Measurements from ENCODE around the gene KCTD16. TPM values are rescaled to one million over a fixed set of nuclear protein-coding genes. Genes with fewer than 3 reads are reported as not detected.

KCTD16 gene
- polyA plus RNA-seq, 4 donors: under 0.01 to 1.8 (median 0.10) TPM

GRCh38 chr5:144481861-144482260 lies 311.2 kb downstream of the KCTD16 start:
- DNase-seq (no peak), FAIRE-seq (no peak)
- Histone ChIP-seq H3K36me3 (ENCODE audit: control insufficient read depth in 3 of 3, insufficient read depth in 2 of 3, low read depth in 1 of 3, low read length in 3 of 3) (no peaks in the 10 kb centered on the region), H3K9me3 (ENCODE audit: control insufficient read depth in 2 of 2, insufficient read depth in 1 of 2, low read depth in 1 of 2, low read length in 1 of 2) (no peaks in the 10 kb centered on the region), H3K4me3 (ENCODE audit: low read depth in 1 of 3, low read length in 3 of 3) (no peak overlapping the region), H3K27ac (ENCODE audit: low read depth in 1 of 3, low read length in 2 of 3) (no peak overlapping the region), H3K4me1 (ENCODE audit: control insufficient read depth in 3 of 3, insufficient read depth in 2 of 3, low read depth in 1 of 3, low read length in 2 of 3) (no peaks in the 10 kb centered on the region), H3K27me3 (ENCODE audit: control insufficient read depth in 3 of 3, insufficient read depth in 3 of 3, low read length in 3 of 3) (no peaks in the 10 kb centered on the region)

GRCh38 chr5:144484124-144484897 lies 313.6 kb downstream of the KCTD16 start:
- H3K36me3 ChIP-seq (ENCODE audit: control insufficient read depth in 3 of 3, insufficient read depth in 2 of 3, low read depth in 1 of 3, low read length in 3 of 3): no peaks in the 10 kb centered on the region
- WGBS, 3 donors: 72 to 81% (median 74%) methylated on average over 9 of the region's 9 CpGs
- H3K27ac ChIP-seq (ENCODE audit: low read depth in 1 of 3, low read length in 2 of 3): no peak overlapping the region
- DNase-seq (no peak), FAIRE-seq (no peak)
- H3K27me3 ChIP-seq (ENCODE audit: control insufficient read depth in 3 of 3, insufficient read depth in 3 of 3, low read length in 3 of 3): no peaks in the 10 kb centered on the region
- H3K4me3 ChIP-seq (ENCODE audit: low read depth in 1 of 3, low read length in 3 of 3): no peak overlapping the region
- no peaks in the 10 kb centered on the region for H3K4me1 ChIP-seq (ENCODE audit: control insufficient read depth in 3 of 3, insufficient read depth in 2 of 3, low read depth in 1 of 3, low read length in 2 of 3)
- H3K9me3 ChIP-seq (ENCODE audit: control insufficient read depth in 2 of 2, insufficient read depth in 1 of 2, low read depth in 1 of 2, low read length in 1 of 2): no peaks in the 10 kb centered on the region

- FAIRE-seq: no peak
- Histone ChIP-seq H3K9me3 (ENCODE audit: control insufficient read depth in 2 of 2, insufficient read depth in 1 of 2, low read depth in 1 of 2, low read length in 1 of 2) (no peaks in the 10 kb centered on the region), H3K36me3 (ENCODE audit: control insufficient read depth in 3 of 3, insufficient read depth in 2 of 3, low read depth in 1 of 3, low read length in 3 of 3) (no peaks in the 10 kb centered on the region), H3K27ac (ENCODE audit: low read depth in 1 of 3, low read length in 2 of 3) (no peak overlapping the region), H3K4me1 (ENCODE audit: control insufficient read depth in 3 of 3, insufficient read depth in 2 of 3, low read depth in 1 of 3, low read length in 2 of 3) (no peaks in the 10 kb centered on the region), H3K27me3 (ENCODE audit: control insufficient read depth in 3 of 3, insufficient read depth in 3 of 3, low read length in 3 of 3) (no peaks in the 10 kb centered on the region), H3K4me3 (ENCODE audit: low read depth in 1 of 3, low read length in 3 of 3) (no peak overlapping the region)
- 83 to 94% (median 84%) methylated on average over 2 of the region's 2 CpGs for WGBS, 3 donors
- no peak for DNase-seq
Measured at GRCh38 chr5:144485540-144485939, 314.9 kb downstream of the KCTD16 start.

- no peak for DNase-seq
- Histone ChIP-seq H3K4me1 (ENCODE audit: control insufficient read depth in 3 of 3, insufficient read depth in 2 of 3, low read depth in 1 of 3, low read length in 2 of 3) (no peaks in the 10 kb centered on the region), H3K36me3 (ENCODE audit: control insufficient read depth in 3 of 3, insufficient read depth in 2 of 3, low read depth in 1 of 3, low read length in 3 of 3) (no peaks in the 10 kb centered on the region), H3K27me3 (ENCODE audit: control insufficient read depth in 3 of 3, insufficient read depth in 3 of 3, low read length in 3 of 3) (no peaks in the 10 kb centered on the region), H3K4me3 (ENCODE audit: low read depth in 1 of 3, low read length in 3 of 3) (no peak overlapping the region), H3K27ac (ENCODE audit: low read depth in 1 of 3, low read length in 2 of 3) (no peak overlapping the region), H3K9me3 (ENCODE audit: control insufficient read depth in 2 of 2, insufficient read depth in 1 of 2, low read depth in 1 of 2, low read length in 1 of 2) (no peaks in the 10 kb centered on the region)
- 45 to 51% (median 50%) methylated on average over 1 of the region's 1 CpG for WGBS, 3 donors
- no peak for FAIRE-seq
Measured at GRCh38 chr5:144487207-144487606, 316.5 kb downstream of the KCTD16 start.

GRCh38 chr5:144487761-144488160 lies 317.1 kb downstream of the KCTD16 start:
- H3K27me3 ChIP-seq (ENCODE audit: control insufficient read depth in 3 of 3, insufficient read depth in 3 of 3, low read length in 3 of 3): no peaks in the 10 kb centered on the region

GRCh38 chr5:144503123-144503522 lies 332.4 kb downstream of the KCTD16 start:
- H3K36me3 ChIP-seq (ENCODE audit: control insufficient read depth in 3 of 3, insufficient read depth in 2 of 3, low read depth in 1 of 3, low read length in 3 of 3): no peaks in the 10 kb centered on the region
- no peak overlapping the region for H3K4me3 ChIP-seq (ENCODE audit: low read depth in 1 of 3, low read length in 3 of 3)
- no peaks in the 10 kb centered on the region for H3K4me1 ChIP-seq (ENCODE audit: control insufficient read depth in 3 of 3, insufficient read depth in 2 of 3, low read depth in 1 of 3, low read length in 2 of 3)
- no peak for DNase-seq
- no peak for FAIRE-seq
- 81 to 89% (median 88%) methylated on average over 2 of the region's 2 CpGs for WGBS, 3 donors
- H3K27ac ChIP-seq (ENCODE audit: low read depth in 1 of 3, low read length in 2 of 3): no peak overlapping the region
- H3K27me3 ChIP-seq (ENCODE audit: control insufficient read depth in 3 of 3, insufficient read depth in 3 of 3, low read length in 3 of 3): no peaks in the 10 kb centered on the region
- H3K9me3 ChIP-seq (ENCODE audit: control insufficient read depth in 2 of 2, insufficient read depth in 1 of 2, low read depth in 1 of 2, low read length in 1 of 2): peaks cover 0 to 2% of the 10 kb centered on the region in 2 donors

More at GRCh38 chr5:144487761-144488160, 317.1 kb downstream of the KCTD16 start:
- Histone ChIP-seq H3K4me3 (ENCODE audit: low read depth in 1 of 3, low read length in 3 of 3) (no peak overlapping the region), H3K27ac (ENCODE audit: low read depth in 1 of 3, low read length in 2 of 3) (no peak overlapping the region), H3K9me3 (ENCODE audit: control insufficient read depth in 2 of 2, insufficient read depth in 1 of 2, low read depth in 1 of 2, low read length in 1 of 2) (no peaks in the 10 kb centered on the region), H3K36me3 (ENCODE audit: control insufficient read depth in 3 of 3, insufficient read depth in 2 of 3, low read depth in 1 of 3, low read length in 3 of 3) (no peaks in the 10 kb centered on the region), H3K4me1 (ENCODE audit: control insufficient read depth in 3 of 3, insufficient read depth in 2 of 3, low read depth in 1 of 3, low read length in 2 of 3) (no peaks in the 10 kb centered on the region)
- no peak for DNase-seq
- no peak for FAIRE-seq

- Histone ChIP-seq H3K4me1 (ENCODE audit: control insufficient read depth in 3 of 3, insufficient read depth in 2 of 3, low read depth in 1 of 3, low read length in 2 of 3) (no peaks in the 10 kb centered on the region), H3K27me3 (ENCODE audit: control insufficient read depth in 3 of 3, insufficient read depth in 3 of 3, low read length in 3 of 3) (no peaks in the 10 kb centered on the region), H3K36me3 (ENCODE audit: control insufficient read depth in 3 of 3, insufficient read depth in 2 of 3, low read depth in 1 of 3, low read length in 3 of 3) (no peaks in the 10 kb centered on the region), H3K9me3 (ENCODE audit: control insufficient read depth in 2 of 2, insufficient read depth in 1 of 2, low read depth in 1 of 2, low read length in 1 of 2) (peaks cover 0 to 2% of the 10 kb centered on the region in 2 donors), H3K27ac (ENCODE audit: low read depth in 1 of 3, low read length in 2 of 3) (no peak overlapping the region), H3K4me3 (ENCODE audit: low read depth in 1 of 3, low read length in 3 of 3) (no peak overlapping the region)
- FAIRE-seq (no peak), DNase-seq (peak in 1 of 2 donors; percentile 22)
- WGBS, 3 donors: 13 to 36% (median 28%) methylated on average over 5 of the region's 5 CpGs
Measured at GRCh38 chr5:144504929-144505577, 334.4 kb downstream of the KCTD16 start.

- Histone ChIP-seq H3K4me3 (ENCODE audit: low read depth in 1 of 3, low read length in 3 of 3) (no peak overlapping the region), H3K9me3 (ENCODE audit: control insufficient read depth in 2 of 2, insufficient read depth in 1 of 2, low read depth in 1 of 2, low read length in 1 of 2) (no peaks in the 10 kb centered on the region), H3K27me3 (ENCODE audit: control insufficient read depth in 3 of 3, insufficient read depth in 3 of 3, low read length in 3 of 3) (no peaks in the 10 kb centered on the region), H3K27ac (ENCODE audit: low read depth in 1 of 3, low read length in 2 of 3) (no peak overlapping the region), H3K36me3 (ENCODE audit: control insufficient read depth in 3 of 3, insufficient read depth in 2 of 3, low read depth in 1 of 3, low read length in 3 of 3) (no peaks in the 10 kb centered on the region), H3K4me1 (ENCODE audit: control insufficient read depth in 3 of 3, insufficient read depth in 2 of 3, low read depth in 1 of 3, low read length in 2 of 3) (peaks cover 0 to 2% (median 0%) of the 10 kb centered on the region in 3 donors)
- FAIRE-seq: no peak
- WGBS, 3 donors: 23 to 41% (median 37%) methylated on average over 10 of the region's 10 CpGs
- peak in 1 of 2 donors; percentile 3 for DNase-seq
Measured at GRCh38 chr5:144510845-144511579, 340.3 kb downstream of the KCTD16 start.
